Neural progenitor cell (in vitro differentiated cells): Measurements from ENCODE around the gene PER3. TPM values are rescaled to one million over a fixed set of nuclear protein-coding genes. Genes with fewer than 3 reads are reported as not detected.

Experiments
- DNase-seq: peaks from one replicate; pipeline ENCODE4 v3.0.0-alpha.2; 2016; ENCODE audit warnings: low spot score
- H2AFZ ChIP-seq: fragments of 200-600 bp; sonication (generic); replicated peaks from 2 replicates; pipeline ENCODE4 v1.6.1; 2016; ENCODE audit warnings: antibody characterized with exemption
- H3F3A ChIP-seq: fragments of 200-600 bp; sonication (generic); 2 replicates; pipeline ENCODE4 v1.6.1; 2016; ENCODE audit warnings: antibody characterized with exemption, low read depth
- H3K27ac ChIP-seq: fragments of 200-600 bp; sonication (generic); 2 replicates; pipeline ENCODE4 v1.5.1; 2016; ENCODE audit warnings: mild to moderate bottlenecking
- H3K27me3 ChIP-seq: fragments of 200-600 bp; sonication (generic); 2 replicates; pipeline ENCODE4 v1.6.1; 2016; ENCODE audit warnings: mild to moderate bottlenecking, moderate library complexity
- H3K36me3 ChIP-seq: fragments of 200-600 bp; sonication (generic); 2 replicates; pipeline ENCODE4 v1.5.1; 2016
- H3K4me1 ChIP-seq: fragments of 200-600 bp; sonication (generic); 2 replicates; pipeline ENCODE4 v1.6.1; 2016; ENCODE audit warnings: mixed run types
- H3K4me2 ChIP-seq: fragments of 200-600 bp; sonication (generic); 2 replicates; pipeline ENCODE4 v1.6.1; 2016
- H3K4me3 ChIP-seq: fragments of 200-600 bp; sonication (generic); 2 replicates; pipeline ENCODE4 v1.5.1; 2016
- H3K79me2 ChIP-seq: fragments of 200-600 bp; sonication (generic); 2 replicates; pipeline ENCODE4 v1.6.1; 2016; ENCODE audit warnings: low read depth
- H3K9ac ChIP-seq: fragments of 200-600 bp; sonication (generic); 2 replicates; pipeline ENCODE4 v1.6.1; 2016
- H3K9me3 ChIP-seq: fragments of 200-600 bp; sonication (generic); 2 replicates; pipeline ENCODE4 v1.5.1; 2016; ENCODE audit warnings: low read depth
- H4K20me1 ChIP-seq: fragments of 200-600 bp; sonication (generic); 2 replicates; pipeline ENCODE4 v1.6.1; 2016; ENCODE audit warnings: low read depth
- H3K27ac Mint-ChIP-seq: 3 replicates; pipeline ENCODE4 v1.8.0; 2021; ENCODE audit warnings: mixed read lengths
- H3K27me3 Mint-ChIP-seq: 2 replicates; pipeline ENCODE4 v1.8.0; 2022; ENCODE audit warnings: low read depth, mild to moderate bottlenecking, inconsistent platforms, moderate library complexity, mixed read lengths; ENCODE audit not compliant: insufficient read depth
- H3K36me3 Mint-ChIP-seq: 3 replicates; pipeline ENCODE4 v1.8.0; 2021; ENCODE audit warnings: mixed read lengths
- H3K4me1 Mint-ChIP-seq: 3 replicates; pipeline ENCODE4 v1.8.0; 2021; ENCODE audit warnings: mixed read lengths
- H3K4me3 Mint-ChIP-seq: 3 replicates; pipeline ENCODE4 v1.8.0; 2021; ENCODE audit warnings: mild to moderate bottlenecking, moderate library complexity, mixed read lengths
- H3K9me3 Mint-ChIP-seq: 3 replicates; pipeline ENCODE4 v1.8.0; 2020; ENCODE audit warnings: mixed read lengths
- EZH2 ChIP-seq: fragments of 200-600 bp; sonication (generic); IDR thresholded peaks from 2 replicates; pipeline ENCODE4 v1.6.1; 2017; ENCODE audit warnings: antibody characterized with exemption, mild to moderate bottlenecking, moderate library complexity
- EZH2phosphoT487 ChIP-seq: fragments of 200-600 bp; sonication (generic); IDR thresholded peaks from 2 replicates; pipeline ENCODE4 v1.6.1; 2017; ENCODE audit warnings: antibody characterized with exemption
- total RNA-seq: library from RNA; depleted of rRNA; stranded (reverse); fragments of >200 nt; gene quantifications from 2 replicates; pipeline ENCODE4 v1.2.3, GENCODE V29; 2015; ENCODE audit warnings: low replicate concordance
- TF ChIP-seq, protein P1 (sequence below): fragments of 200-600 bp; sonication (generic); IDR thresholded peaks from 2 replicates; pipeline ENCODE4 v1.5.1; 2017; ENCODE audit warnings: antibody characterized with exemption, mild to moderate bottlenecking

Gene PER3
- total RNA-seq, 1 donor from 2014 or later: 3.6 TPM

DNA sequence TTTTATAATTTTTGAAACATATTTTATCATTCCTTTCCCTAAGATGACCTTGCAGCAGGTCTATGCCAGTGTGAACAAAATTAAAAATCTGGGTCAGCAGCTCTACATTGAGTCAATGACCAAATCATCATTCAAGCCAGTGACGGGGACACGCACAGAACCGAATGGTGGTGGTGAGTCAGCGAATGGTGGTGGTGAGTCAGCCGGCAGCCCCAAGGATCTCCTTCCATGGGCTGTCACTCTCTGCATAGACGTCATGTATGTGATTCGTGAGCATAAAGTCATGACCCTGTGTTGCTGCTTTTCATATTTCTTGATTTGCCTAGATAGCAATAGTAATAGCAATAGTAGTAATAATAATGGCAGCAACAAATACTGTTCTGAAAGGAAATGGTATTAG, 26.3 kb downstream of the PER3 start:
- Histone ChIP-seq H4K20me1 (no peaks in the 10 kb centered on the region), H3K27ac (no peak overlapping the region), H2AFZ (no peak overlapping the region), H3K4me2 (no peak overlapping the region), H3K36me3 (peaks cover 3% of the 10 kb centered on the region), H3K4me1 (no peaks in the 10 kb centered on the region), H3K4me3 (no peak overlapping the region), H3K9me3 (no peaks in the 10 kb centered on the region), H3K27me3 (no peaks in the 10 kb centered on the region), H3K79me2 (no peaks in the 10 kb centered on the region), H3K9ac (no peak overlapping the region), H3F3A (no peaks in the 10 kb centered on the region)
- Mint-ChIP-seq H3K27ac (no peak overlapping the region), H3K9me3 (peaks cover 18% of the 10 kb centered on the region), H3K27me3 (peaks cover 2% of the 10 kb centered on the region), H3K4me1 (no peaks in the 10 kb centered on the region), H3K36me3 (peaks cover 32% of the 10 kb centered on the region), H3K4me3 (no peak overlapping the region)
- TF ChIP-seq, protein P1, sequence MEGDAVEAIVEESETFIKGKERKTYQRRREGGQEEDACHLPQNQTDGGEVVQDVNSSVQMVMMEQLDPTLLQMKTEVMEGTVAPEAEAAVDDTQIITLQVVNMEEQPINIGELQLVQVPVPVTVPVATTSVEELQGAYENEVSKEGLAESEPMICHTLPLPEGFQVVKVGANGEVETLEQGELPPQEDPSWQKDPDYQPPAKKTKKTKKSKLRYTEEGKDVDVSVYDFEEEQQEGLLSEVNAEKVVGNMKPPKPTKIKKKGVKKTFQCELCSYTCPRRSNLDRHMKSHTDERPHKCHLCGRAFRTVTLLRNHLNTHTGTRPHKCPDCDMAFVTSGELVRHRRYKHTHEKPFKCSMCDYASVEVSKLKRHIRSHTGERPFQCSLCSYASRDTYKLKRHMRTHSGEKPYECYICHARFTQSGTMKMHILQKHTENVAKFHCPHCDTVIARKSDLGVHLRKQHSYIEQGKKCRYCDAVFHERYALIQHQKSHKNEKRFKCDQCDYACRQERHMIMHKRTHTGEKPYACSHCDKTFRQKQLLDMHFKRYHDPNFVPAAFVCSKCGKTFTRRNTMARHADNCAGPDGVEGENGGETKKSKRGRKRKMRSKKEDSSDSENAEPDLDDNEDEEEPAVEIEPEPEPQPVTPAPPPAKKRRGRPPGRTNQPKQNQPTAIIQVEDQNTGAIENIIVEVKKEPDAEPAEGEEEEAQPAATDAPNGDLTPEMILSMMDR: no peak
- no peak for TF ChIP-seq EZH2phosphoT487
- TF ChIP-seq EZH2: no peak
- no peak for DNase-seq

DNA sequence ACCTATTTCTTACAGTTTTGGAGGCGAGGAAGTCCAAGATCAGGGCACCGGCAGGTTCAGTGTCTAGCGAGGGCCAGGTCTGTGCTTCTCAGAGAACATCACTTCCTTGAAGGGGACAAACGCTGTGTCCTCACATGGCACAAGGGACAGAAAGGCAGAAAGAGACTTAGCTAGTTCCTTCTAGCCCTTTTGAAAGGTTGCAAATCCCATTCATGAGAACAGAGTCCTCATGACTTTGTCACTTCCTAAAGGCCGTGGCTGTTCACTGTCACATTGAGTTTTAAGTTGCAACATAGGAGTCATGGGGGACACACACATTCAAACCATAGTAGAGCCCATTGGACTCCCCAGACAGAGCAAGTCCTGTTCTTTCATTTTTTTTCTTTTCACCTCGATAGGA, 27.4 kb downstream of the PER3 start:
- Histone ChIP-seq H3K79me2 (no peaks in the 10 kb centered on the region), H3K4me3 (no peak overlapping the region), H3K4me2 (no peak overlapping the region), H2AFZ (no peak overlapping the region), H3K4me1 (no peaks in the 10 kb centered on the region), H3K9me3 (no peaks in the 10 kb centered on the region), H3K27ac (no peak overlapping the region), H3K27me3 (no peaks in the 10 kb centered on the region), H3K9ac (no peak overlapping the region), H3F3A (no peaks in the 10 kb centered on the region), H3K36me3 (peaks cover 3% of the 10 kb centered on the region), H4K20me1 (no peaks in the 10 kb centered on the region)
- TF ChIP-seq, protein P1: no peak
- no peak for TF ChIP-seq EZH2phosphoT487
- TF ChIP-seq EZH2: no peak
- Mint-ChIP-seq H3K36me3 (peaks cover 33% of the 10 kb centered on the region), H3K9me3 (peaks cover 18% of the 10 kb centered on the region), H3K4me1 (no peaks in the 10 kb centered on the region), H3K4me3 (no peak overlapping the region), H3K27ac (no peak overlapping the region), H3K27me3 (peaks cover 2% of the 10 kb centered on the region)
- DNase-seq: no peak

DNA sequence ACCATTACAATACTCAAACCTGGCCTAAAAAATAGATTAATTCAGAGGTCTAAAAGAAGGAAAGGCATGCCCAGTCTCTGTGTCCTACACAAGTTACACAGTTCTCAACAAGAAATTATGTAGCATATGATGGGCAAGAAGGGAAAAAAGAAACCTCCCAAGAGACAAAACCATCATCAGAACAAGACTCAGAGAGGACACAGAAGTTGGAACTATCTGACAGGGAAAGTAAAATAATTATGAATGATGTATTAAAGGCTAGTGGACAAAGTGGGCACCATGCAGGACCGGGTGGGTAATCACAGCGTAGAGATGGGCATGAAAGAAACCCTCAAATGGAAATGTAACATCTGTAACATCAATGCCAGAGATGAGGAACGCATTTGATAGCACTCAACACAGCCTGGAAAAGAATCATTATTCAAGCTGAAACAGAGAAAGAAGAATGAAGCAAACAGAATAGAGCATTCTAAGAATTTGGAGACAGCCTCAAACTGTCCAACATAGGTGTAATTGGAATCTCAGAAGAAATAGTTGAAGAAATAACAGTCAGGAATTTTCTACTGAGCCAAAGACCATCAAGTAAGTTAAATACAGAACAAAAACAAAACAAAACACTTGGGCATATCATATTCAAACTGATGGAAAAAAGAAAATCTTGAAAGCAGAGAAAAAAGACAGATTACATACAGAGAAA, 29.7 kb downstream of the PER3 start:
- H3K9me3 ChIP-seq: no peaks in the 10 kb centered on the region
- no peak overlapping the region for H3K9ac ChIP-seq
- DNase-seq: no peak
- H3K79me2 ChIP-seq: no peaks in the 10 kb centered on the region
- peaks cover 33% of the 10 kb centered on the region for H3K36me3 Mint-ChIP-seq
- peaks cover 18% of the 10 kb centered on the region for H3K9me3 Mint-ChIP-seq
- TF ChIP-seq, protein P1: no peak
- no peak for TF ChIP-seq EZH2
- no peak for TF ChIP-seq EZH2phosphoT487
- H2AFZ ChIP-seq: no peak overlapping the region
- no peaks in the 10 kb centered on the region for H3F3A ChIP-seq
- H3K4me1 Mint-ChIP-seq: no peaks in the 10 kb centered on the region
- H4K20me1 ChIP-seq: no peaks in the 10 kb centered on the region
- H3K27me3 ChIP-seq: no peaks in the 10 kb centered on the region
- H3K27ac Mint-ChIP-seq: no peak overlapping the region
- H3K4me2 ChIP-seq: no peak overlapping the region
- H3K27ac ChIP-seq: no peak overlapping the region
- H3K4me3 Mint-ChIP-seq: no peak overlapping the region
- no peaks in the 10 kb centered on the region for H3K27me3 Mint-ChIP-seq
- H3K4me1 ChIP-seq: no peaks in the 10 kb centered on the region
- no peak overlapping the region for H3K4me3 ChIP-seq
- H3K36me3 ChIP-seq: peaks cover 3% of the 10 kb centered on the region
